Tibial artery (tissue), 4 donors: ENCODE data around the gene NLRP6.

ENCODE experiments used
- DNase-seq, 2 donors: peaks; one replicate each; pipeline ENCODE4 v3.0.0-alpha.2; 2019
- H3K27ac ChIP-seq, 2 donors: fragments of 200-600 bp; sonication (generic) in 1 of 2; 1 replicate in 1 of 2; 2 replicates in 1 of 2; pipeline ENCODE4 v1.5.1; 2018 to 2019; ENCODE audit warnings: mild to moderate bottlenecking in 1 of 2
- H3K27me3 ChIP-seq, 2 donors: fragments of 200-600 bp; sonication (generic) in 1 of 2; one replicate each; pipeline versions ENCODE4 v1.5.1 to v1.6.0; 2016 to 2019
- H3K36me3 ChIP-seq, 3 donors: fragments of 200-600 bp; sonication (generic) in 2 of 3; one replicate each; pipeline ENCODE4 v1.5.1; 2016 to 2019; ENCODE audit warnings: mild to moderate bottlenecking in 2 of 3
- H3K4me1 ChIP-seq, 4 donors: fragments of 200-600 bp; sonication (generic) in 2 of 4; 1 replicate in 3 of 4; 2 replicates in 1 of 4; pipeline ENCODE4 v1.5.1; 2016 to 2019
- H3K4me3 ChIP-seq, 2 donors: fragments of 200-600 bp; sonication (generic) in 1 of 2; 1 replicate in 1 of 2; 2 replicates in 1 of 2; pipeline ENCODE4 v1.5.1; 2018 to 2019; ENCODE audit warnings: mild to moderate bottlenecking in 2 of 2
- H3K9me3 ChIP-seq, 3 donors: fragments of 200-600 bp; sonication (generic) in 1 of 3; one replicate each; pipeline ENCODE4 v1.5.1; 2016 to 2019
- CTCF ChIP-seq, 2 experiments: fragments of 200-600 bp in 1 of 2; fragments of 450-650 bp in 1 of 2; IDR thresholded peaks; one replicate each; pipeline ENCODE4 v1.5.1; 2017 to 2019; ENCODE audit warnings: antibody characterized with exemption in 2 of 2, mild to moderate bottlenecking in 1 of 2, moderate library complexity in 1 of 2
- intact Hi-C: fragments of 100-400 bp; cut with DNase I; formaldehyde crosslinking; loops from one replicate; pipeline ENCODE4 v1.15.0; 2023; ENCODE audit warnings: low total_unique reads

NLRP6 gene

GRCh38 chr11:291281-292210, 13.3 kb downstream of the NLRP6 start:
- peak in 1 of 2 donors; percentile 65 for DNase-seq

GRCh38 chr11:292211-293121, 14.3 kb downstream of the NLRP6 start:
- H3K4me1 ChIP-seq: peaks cover 0 to 21% (median 18%) of the 10 kb centered on the region in 4 donors
- intact Hi-C loops: no loop called here
- TF ChIP-seq CTCF (IDR thresholded peaks at IDR 0.05): no peak
- H3K36me3 ChIP-seq: peaks cover 0 to 38% (median 10%) of the 10 kb centered on the region in 3 donors
- H3K27ac ChIP-seq: no peak overlapping the region
- no peak overlapping the region for H3K4me3 ChIP-seq
- peaks cover 0 to 29% of the 10 kb centered on the region in 2 donors for H3K27me3 ChIP-seq
- peak in 1 of 2 donors; percentile 63 for DNase-seq
- H3K9me3 ChIP-seq: no peaks in the 10 kb centered on the region

More at GRCh38 chr11:291281-292210, 13.3 kb downstream of the NLRP6 start:
- Histone ChIP-seq H3K36me3 (peaks cover 0 to 38% (median 10%) of the 10 kb centered on the region in 3 donors), H3K27me3 (peaks cover 0 to 25% of the 10 kb centered on the region in 2 donors), H3K27ac (no peak overlapping the region), H3K4me1 (peaks cover 0 to 21% (median 18%) of the 10 kb centered on the region in 4 donors), H3K9me3 (no peaks in the 10 kb centered on the region), H3K4me3 (no peak overlapping the region)
- intact Hi-C loops: no loop called here
- TF ChIP-seq CTCF (IDR thresholded peaks at IDR 0.05): no peak

- peaks cover 0 to 20% (median 12%) of the 10 kb centered on the region in 4 donors for H3K4me1 ChIP-seq
- peak; percentile 16 to 59 for DNase-seq
- H3K4me3 ChIP-seq: no peak overlapping the region
- TF ChIP-seq CTCF (IDR thresholded peaks at IDR 0.05): no peak
- intact Hi-C loops: no loop called here
- no peaks in the 10 kb centered on the region for H3K9me3 ChIP-seq
- no peak overlapping the region for H3K27ac ChIP-seq
- H3K36me3 ChIP-seq: peaks cover 0 to 38% (median 10%) of the 10 kb centered on the region in 3 donors
- H3K27me3 ChIP-seq: peaks cover 0 to 38% of the 10 kb centered on the region in 2 donors
These were observed 15.2 kb downstream of the NLRP6 start for GRCh38 chr11:293271-293851.

- H3K36me3 ChIP-seq: peaks cover 0 to 38% (median 10%) of the 10 kb centered on the region in 3 donors
- DNase-seq: peak; percentile 11 to 60
- intact Hi-C loops: no loop called here
- no peak overlapping the region for H3K4me3 ChIP-seq
- H3K27ac ChIP-seq: no peak overlapping the region
- H3K9me3 ChIP-seq: no peaks in the 10 kb centered on the region
- H3K27me3 ChIP-seq: peaks cover 0 to 45% of the 10 kb centered on the region in 2 donors
- H3K4me1 ChIP-seq: peaks cover 0 to 20% (median 10%) of the 10 kb centered on the region in 4 donors
- TF ChIP-seq CTCF (IDR thresholded peaks at IDR 0.05): no peak
These were observed 15.8 kb downstream of the NLRP6 start for GRCh38 chr11:293852-294661.
